Testis (tissue), 2 donors: Measurements from ENCODE around the gene CDH22.

Experiments
- CTCF ChIP-seq, 3 experiments: fragments of 450-650 bp in 2 of 3; fragments of 200-600 bp in 1 of 3; sonication (generic) in 1 of 3; IDR thresholded peaks; one replicate each; pipeline ENCODE4 v1.5.1; 2016 to 2019; ENCODE audit warnings: antibody characterized with exemption in 3 of 3, mild to moderate bottlenecking in 2 of 3, moderate library complexity in 1 of 3
- POLR2A ChIP-seq: fragments of 450-650 bp; IDR thresholded peaks from one replicate; pipeline ENCODE4 v1.6.1; 2017; ENCODE audit warnings: antibody characterized with exemption, mild to moderate bottlenecking, moderate library complexity

GRCh38 chr20:46308258-46309157 is at the start of gene CDH22:
- peak; percentile 7 to 60 (median 42) for TF ChIP-seq CTCF (IDR thresholded peaks at IDR 0.05)
- TF ChIP-seq POLR2A, result no peak
